ENCODE data around the gene SF3B2. TPM values are rescaled to one million over a fixed set of nuclear protein-coding genes. Genes with fewer than 3 reads are reported as not detected.

Gene SF3B2
- total and polyA plus RNA-seq, 9 of the 15 experiments (the other 6 are each of a cell fraction or from before 2014, with no cell fraction given): 58.3 to 248 (median 157) TPM

DNA sequence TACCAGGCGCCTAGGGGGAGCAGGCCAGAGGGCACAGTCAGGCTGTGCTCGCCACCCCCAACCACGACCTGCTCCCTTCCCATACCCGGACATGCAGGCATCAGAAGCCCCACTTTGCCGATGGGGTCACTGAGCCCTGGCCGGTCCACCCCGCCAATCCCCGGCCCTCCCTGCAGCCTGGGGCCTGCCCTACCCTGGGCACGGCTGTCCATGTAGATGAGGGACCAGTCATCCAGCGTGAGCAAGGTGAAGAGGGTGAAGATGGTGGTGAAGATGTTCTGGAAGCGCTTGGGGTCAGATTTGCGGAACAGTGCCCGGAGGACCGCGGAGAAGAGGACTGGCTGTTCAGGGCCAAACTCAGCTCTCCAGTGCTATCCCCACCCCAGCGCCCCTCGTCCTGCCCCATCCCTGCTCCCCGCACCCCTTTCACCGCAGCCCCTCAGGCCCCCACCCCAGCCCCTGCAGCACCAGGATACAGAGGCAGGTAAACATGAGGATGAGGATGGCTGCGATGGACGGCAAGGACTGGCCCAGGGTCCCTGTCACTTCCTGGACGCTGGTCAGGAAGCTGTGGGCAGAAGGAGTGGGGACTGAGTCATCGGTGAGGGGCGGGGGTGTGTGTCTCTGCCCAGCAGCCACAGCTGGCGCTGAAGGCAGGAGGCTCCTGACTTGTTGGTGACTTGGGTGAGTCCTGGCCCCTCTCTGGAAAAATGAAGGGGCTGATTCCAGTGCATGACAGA lies 31.4 kb upstream of the SF3B2 start (continued):
- TF ChIP-seq, protein P1, sequence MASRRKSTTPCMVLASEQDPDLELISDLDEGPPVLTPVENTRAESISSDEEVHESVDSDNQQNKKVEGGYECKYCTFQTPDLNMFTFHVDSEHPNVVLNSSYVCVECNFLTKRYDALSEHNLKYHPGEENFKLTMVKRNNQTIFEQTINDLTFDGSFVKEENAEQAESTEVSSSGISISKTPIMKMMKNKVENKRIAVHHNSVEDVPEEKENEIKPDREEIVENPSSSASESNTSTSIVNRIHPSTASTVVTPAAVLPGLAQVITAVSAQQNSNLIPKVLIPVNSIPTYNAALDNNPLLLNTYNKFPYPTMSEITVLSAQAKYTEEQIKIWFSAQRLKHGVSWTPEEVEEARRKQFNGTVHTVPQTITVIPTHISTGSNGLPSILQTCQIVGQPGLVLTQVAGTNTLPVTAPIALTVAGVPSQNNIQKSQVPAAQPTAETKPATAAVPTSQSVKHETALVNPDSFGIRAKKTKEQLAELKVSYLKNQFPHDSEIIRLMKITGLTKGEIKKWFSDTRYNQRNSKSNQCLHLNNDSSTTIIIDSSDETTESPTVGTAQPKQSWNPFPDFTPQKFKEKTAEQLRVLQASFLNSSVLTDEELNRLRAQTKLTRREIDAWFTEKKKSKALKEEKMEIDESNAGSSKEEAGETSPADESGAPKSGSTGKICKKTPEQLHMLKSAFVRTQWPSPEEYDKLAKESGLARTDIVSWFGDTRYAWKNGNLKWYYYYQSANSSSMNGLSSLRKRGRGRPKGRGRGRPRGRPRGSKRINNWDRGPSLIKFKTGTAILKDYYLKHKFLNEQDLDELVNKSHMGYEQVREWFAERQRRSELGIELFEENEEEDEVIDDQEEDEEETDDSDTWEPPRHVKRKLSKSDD (conservative IDR thresholded peaks at IDR 0.05; ENCODE audit: low read length): no peak
- TF ChIP-seq, protein P2, sequence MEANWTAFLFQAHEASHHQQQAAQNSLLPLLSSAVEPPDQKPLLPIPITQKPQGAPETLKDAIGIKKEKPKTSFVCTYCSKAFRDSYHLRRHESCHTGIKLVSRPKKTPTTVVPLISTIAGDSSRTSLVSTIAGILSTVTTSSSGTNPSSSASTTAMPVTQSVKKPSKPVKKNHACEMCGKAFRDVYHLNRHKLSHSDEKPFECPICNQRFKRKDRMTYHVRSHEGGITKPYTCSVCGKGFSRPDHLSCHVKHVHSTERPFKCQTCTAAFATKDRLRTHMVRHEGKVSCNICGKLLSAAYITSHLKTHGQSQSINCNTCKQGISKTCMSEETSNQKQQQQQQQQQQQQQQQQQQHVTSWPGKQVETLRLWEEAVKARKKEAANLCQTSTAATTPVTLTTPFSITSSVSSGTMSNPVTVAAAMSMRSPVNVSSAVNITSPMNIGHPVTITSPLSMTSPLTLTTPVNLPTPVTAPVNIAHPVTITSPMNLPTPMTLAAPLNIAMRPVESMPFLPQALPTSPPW (CRISPR knock-in tag; IDR thresholded peaks at IDR 0.05): peak; percentile 89
- peak; percentile 59; the same call in 1 of the 2 replicates for TF ChIP-seq DPF2 (IDR thresholded peaks at IDR 0.05)
- TF ChIP-seq, protein P3, sequence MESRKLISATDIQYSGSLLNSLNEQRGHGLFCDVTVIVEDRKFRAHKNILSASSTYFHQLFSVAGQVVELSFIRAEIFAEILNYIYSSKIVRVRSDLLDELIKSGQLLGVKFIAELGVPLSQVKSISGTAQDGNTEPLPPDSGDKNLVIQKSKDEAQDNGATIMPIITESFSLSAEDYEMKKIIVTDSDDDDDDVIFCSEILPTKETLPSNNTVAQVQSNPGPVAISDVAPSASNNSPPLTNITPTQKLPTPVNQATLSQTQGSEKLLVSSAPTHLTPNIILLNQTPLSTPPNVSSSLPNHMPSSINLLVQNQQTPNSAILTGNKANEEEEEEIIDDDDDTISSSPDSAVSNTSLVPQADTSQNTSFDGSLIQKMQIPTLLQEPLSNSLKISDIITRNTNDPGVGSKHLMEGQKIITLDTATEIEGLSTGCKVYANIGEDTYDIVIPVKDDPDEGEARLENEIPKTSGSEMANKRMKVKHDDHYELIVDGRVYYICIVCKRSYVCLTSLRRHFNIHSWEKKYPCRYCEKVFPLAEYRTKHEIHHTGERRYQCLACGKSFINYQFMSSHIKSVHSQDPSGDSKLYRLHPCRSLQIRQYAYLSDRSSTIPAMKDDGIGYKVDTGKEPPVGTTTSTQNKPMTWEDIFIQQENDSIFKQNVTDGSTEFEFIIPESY (CRISPR knock-in tag; IDR thresholded peaks at IDR 0.05): no peak
- TF ChIP-seq NFE2 (IDR thresholded peaks at IDR 0.05; ENCODE audit: low read depth): peak; percentile 50; the same call in 1 of the 2 replicates
- TF ChIP-seq PPARD (CRISPR knock-in tag; IDR thresholded peaks at IDR 0.05): no peak
- TF ChIP-seq, protein P4, sequence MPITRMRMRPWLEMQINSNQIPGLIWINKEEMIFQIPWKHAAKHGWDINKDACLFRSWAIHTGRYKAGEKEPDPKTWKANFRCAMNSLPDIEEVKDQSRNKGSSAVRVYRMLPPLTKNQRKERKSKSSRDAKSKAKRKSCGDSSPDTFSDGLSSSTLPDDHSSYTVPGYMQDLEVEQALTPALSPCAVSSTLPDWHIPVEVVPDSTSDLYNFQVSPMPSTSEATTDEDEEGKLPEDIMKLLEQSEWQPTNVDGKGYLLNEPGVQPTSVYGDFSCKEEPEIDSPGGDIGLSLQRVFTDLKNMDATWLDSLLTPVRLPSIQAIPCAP (CRISPR knock-in tag; IDR thresholded peaks at IDR 0.05; ENCODE audit: borderline replicate concordance): no peak
- TF ChIP-seq PHB (CRISPR knock-in tag; IDR thresholded peaks at IDR 0.05): no peak

Data from K562 (cell line).